ENCODE results near the gene PADI2. TPM values are rescaled to one million over a fixed set of nuclear protein-coding genes. Genes with fewer than 3 reads are reported as not detected.

PADI2 gene
- total and polyA plus RNA-seq, 2 of the 8 experiments (the other 6 are each of a cell fraction or from before 2014, with no cell fraction given), result 1.6 to 7.5 TPM

DNA sequence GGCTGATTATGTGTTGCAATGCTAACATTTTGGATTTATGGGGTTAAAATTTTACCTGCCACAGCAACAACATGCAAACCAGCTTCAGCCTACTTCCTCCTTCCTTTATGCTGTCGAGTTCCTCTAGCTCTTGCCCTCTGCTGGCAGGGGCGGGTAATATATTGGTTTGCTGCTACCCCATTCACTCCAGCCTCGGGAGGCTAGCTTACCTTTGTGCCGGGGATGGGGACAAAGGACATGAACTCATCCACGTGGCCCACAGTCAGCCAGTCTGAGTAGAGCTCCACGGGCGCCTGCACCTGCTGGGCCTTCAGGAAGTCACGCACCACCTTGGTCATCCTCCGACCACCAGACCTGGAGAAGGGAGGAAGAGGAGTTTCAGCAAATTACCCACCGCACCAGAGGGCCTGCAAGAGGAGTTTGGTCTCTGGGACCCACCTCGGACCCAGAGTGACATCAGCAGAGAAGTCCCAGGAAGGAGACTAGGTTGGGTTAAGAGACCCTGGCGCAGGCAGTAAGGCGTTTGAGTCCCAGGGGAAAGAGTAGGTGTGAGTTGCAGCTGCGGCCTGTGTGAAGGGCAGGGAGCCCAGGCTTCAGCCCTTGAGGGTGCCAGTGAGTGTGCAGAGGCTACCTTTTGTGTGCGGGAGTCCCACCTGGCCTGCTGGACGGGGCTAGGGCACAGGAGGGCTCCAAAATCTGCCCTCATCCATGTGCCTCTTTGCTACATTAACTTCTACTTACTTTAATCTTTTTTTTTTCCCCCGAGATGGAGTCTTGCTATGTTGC, 43.6 kb downstream of the PADI2 start:
- H3K4ac ChIP-seq (replicated peaks; ENCODE audit: insufficient read length, low read depth, low read length), result peak overlapping the region; percentile 49
- H4K20me1 ChIP-seq (replicated peaks in 1 of 2; ENCODE audit: control insufficient read depth in 1 of 2, insufficient read depth in 2 of 2, low read length in 2 of 2), result no peaks in the 10 kb centered on the region
- no peak overlapping the region for H2BK120ac ChIP-seq (replicated peaks; ENCODE audit: low read depth, low read length)
- H3K56ac ChIP-seq (replicated peaks; ENCODE audit: insufficient read length, low read depth, low read length), result no peak overlapping the region
- no peak overlapping the region for H3K27ac ChIP-seq (ENCODE audit: low read depth, low read length)
- WGBS, 2 experiments (ENCODE audit: extremely low coverage in 1 of 2, insufficient coverage in 1 of 2, insufficient read length in 1 of 2, insufficient replicate concordance in 2 of 2, low coverage in 1 of 2, low lambda C conversion rate in 2 of 2, missing lambda C conversion rate in 1 of 2), result 56% methylated on average over 16 of the region's 17 CpGs; no CpG with 5 or more reads in 1 of the 2 experiments
- H3K9ac ChIP-seq (replicated peaks in 1 of 4; ENCODE audit: extremely low read depth in 1 of 4, low read depth in 3 of 4, low read length in 3 of 4), result no peak overlapping the region
- 0 out of 2 replicates have a peak overlapping the region, but pooled peaks have one; percentile 39 for H2BK12ac ChIP-seq (ENCODE audit: low read depth, low read length)
- H3K9me3 ChIP-seq (ENCODE audit: insufficient read depth in 2 of 2, low read depth in 1 of 2, low read length in 1 of 2), result peaks cover 0 to 3% of the 10 kb centered on the region in 2 experiments; a peak in 1 of 4 replicates
- H2AK5ac ChIP-seq (ENCODE audit: low read depth, low read length), result no peak overlapping the region
- no peaks in the 10 kb centered on the region for H3K36me3 ChIP-seq (ENCODE audit: control insufficient read depth in 2 of 4, insufficient read depth in 4 of 4, low read length in 3 of 4)
- ChIA-PET POLR2A (ENCODE audit: partially characterized antibody) (interaction anchor here (0.6 kb wide), 1 partner anchor 357 kb away, joined by 3 read pairs; no protein-coding TSS in a partner anchor), CTCF (ENCODE audit: partially characterized antibody) (interaction anchor here (0.6 to 4.3 kb wide), 16 partner anchors 9 to 1535 kb away, joined by 3 to 27 read pairs (median 4); no protein-coding TSS in a partner anchor)
- peak overlapping the region; percentile 95; the same call in 1 of the 2 replicates for H2BK15ac ChIP-seq (ENCODE audit: low read length)
- no peak overlapping the region for H3K4me3 ChIP-seq (ENCODE audit: extremely low read depth in 1 of 4, insufficient read depth in 2 of 4, low read depth in 3 of 4, low read length in 4 of 4)
- H3K18ac ChIP-seq (ENCODE audit: extremely low read depth, low read length), result no peak overlapping the region; the same call in 1 of the 2 replicates
- no peak overlapping the region for H4K5ac ChIP-seq (ENCODE audit: insufficient read length, low read depth, low read length)
- H3K4me2 ChIP-seq (ENCODE audit: insufficient read depth in 1 of 2, low read depth in 2 of 2, low read length in 2 of 2), result no peak overlapping the region
- no peaks in the 10 kb centered on the region for H3K79me1 ChIP-seq (ENCODE audit: low read depth, low read length)
- H3K23ac ChIP-seq (ENCODE audit: insufficient read length), result no peak overlapping the region
- H4K91ac ChIP-seq (replicated peaks; ENCODE audit: insufficient read length, low read length), result peak overlapping the region; percentile 70
- peak overlapping the region; percentile 72; the same call in 1 of the 2 replicates for H2AFZ ChIP-seq (ENCODE audit: low read length)
- H3K79me2 ChIP-seq (ENCODE audit: control insufficient read depth in 1 of 2, insufficient read depth in 2 of 2, low read length in 2 of 2), result no peaks in the 10 kb centered on the region
- DNase-seq (ENCODE audit: low read depth in 1 of 2, low spot score in 2 of 2), result peak; percentile 19 to 80
- no peaks in the 10 kb centered on the region for H3K4me1 ChIP-seq (replicated peaks in 1 of 4; ENCODE audit: control insufficient read depth in 3 of 4, insufficient read depth in 4 of 4, low read length in 3 of 4)
- no peaks in the 10 kb centered on the region for H3K27me3 ChIP-seq (replicated peaks in 1 of 4; ENCODE audit: control insufficient read depth in 3 of 4, extremely low read depth in 1 of 4, insufficient read depth in 3 of 4, low read length in 3 of 4)
- no peaks in the 10 kb centered on the region for H3K23me2 ChIP-seq (ENCODE audit: low read depth, low read length)
- H3K14ac ChIP-seq (ENCODE audit: insufficient read length), result no peak overlapping the region
- H2BK5ac ChIP-seq (ENCODE audit: low read depth, low read length), result 0 out of 2 replicates have a peak overlapping the region, but pooled peaks have one; percentile 39
- FAIRE-seq, result peak; percentile 70
- no peak overlapping the region for H2BK20ac ChIP-seq (ENCODE audit: low read length)
- H4K8ac ChIP-seq (ENCODE audit: extremely low read depth, insufficient read depth, low read length), result peak overlapping the region; percentile 81
- no peak for TF ChIP-seq JUN (IDR thresholded peaks at IDR 0.05; ENCODE audit: low read depth, low read length)
- TF ChIP-seq RAD21 (IDR thresholded peaks at IDR 0.05 in 1 of 2, conservative IDR thresholded peaks at IDR 0.05 in 1 of 2; ENCODE audit: low read depth in 2 of 2, low read length in 2 of 2), result peak; percentile 34 to 52; a peak in 3 of 4 replicates
- TF ChIP-seq, protein P1, sequence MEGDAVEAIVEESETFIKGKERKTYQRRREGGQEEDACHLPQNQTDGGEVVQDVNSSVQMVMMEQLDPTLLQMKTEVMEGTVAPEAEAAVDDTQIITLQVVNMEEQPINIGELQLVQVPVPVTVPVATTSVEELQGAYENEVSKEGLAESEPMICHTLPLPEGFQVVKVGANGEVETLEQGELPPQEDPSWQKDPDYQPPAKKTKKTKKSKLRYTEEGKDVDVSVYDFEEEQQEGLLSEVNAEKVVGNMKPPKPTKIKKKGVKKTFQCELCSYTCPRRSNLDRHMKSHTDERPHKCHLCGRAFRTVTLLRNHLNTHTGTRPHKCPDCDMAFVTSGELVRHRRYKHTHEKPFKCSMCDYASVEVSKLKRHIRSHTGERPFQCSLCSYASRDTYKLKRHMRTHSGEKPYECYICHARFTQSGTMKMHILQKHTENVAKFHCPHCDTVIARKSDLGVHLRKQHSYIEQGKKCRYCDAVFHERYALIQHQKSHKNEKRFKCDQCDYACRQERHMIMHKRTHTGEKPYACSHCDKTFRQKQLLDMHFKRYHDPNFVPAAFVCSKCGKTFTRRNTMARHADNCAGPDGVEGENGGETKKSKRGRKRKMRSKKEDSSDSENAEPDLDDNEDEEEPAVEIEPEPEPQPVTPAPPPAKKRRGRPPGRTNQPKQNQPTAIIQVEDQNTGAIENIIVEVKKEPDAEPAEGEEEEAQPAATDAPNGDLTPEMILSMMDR (IDR thresholded peaks at IDR 0.05; ENCODE audit: control extremely low read depth in 1 of 3, insufficient read depth in 1 of 3, low read depth in 1 of 3, low read length in 3 of 3), result peak; percentile 51 to 82 (median 64)
- no peak for TF ChIP-seq RXRA (IDR thresholded peaks at IDR 0.05; ENCODE audit: insufficient read depth, low read depth, low read length)
- TF ChIP-seq SAP30 (IDR thresholded peaks at IDR 0.05; ENCODE audit: insufficient read depth, insufficient replicate concordance, low read length), result no peak
- TF ChIP-seq, protein P2, sequence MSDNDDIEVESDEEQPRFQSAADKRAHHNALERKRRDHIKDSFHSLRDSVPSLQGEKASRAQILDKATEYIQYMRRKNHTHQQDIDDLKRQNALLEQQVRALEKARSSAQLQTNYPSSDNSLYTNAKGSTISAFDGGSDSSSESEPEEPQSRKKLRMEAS (IDR thresholded peaks at IDR 0.05), result peak; percentile 69
- no peak for TF ChIP-seq FOSL1 (IDR thresholded peaks at IDR 0.05; ENCODE audit: insufficient read depth, low read depth, low read length)
